GM12892 (cell line): Measurements from ENCODE around the gene SZT2.

Experiments used
- POLR2A ChIP-seq: IDR thresholded peaks from 2 replicates; pipeline ENCODE4 v1.6.1; 2011; ENCODE audit warnings: low read depth, low read length, control low read depth
- POLR2AphosphoS5 ChIP-seq: IDR thresholded peaks from 2 replicates; pipeline ENCODE4 v1.6.1; 2011; ENCODE audit warnings: low read depth, low read length, control low read depth
- TAF1 ChIP-seq: IDR thresholded peaks from 2 replicates; pipeline ENCODE4 v1.6.1; 2011; ENCODE audit warnings: low read depth, mild to moderate bottlenecking, control low read depth, low read length, borderline replicate concordance

GRCh38 chr1:43367904-43368645 is 21.6 kb upstream of the SZT2 start, which contains the start of gene ELOVL1:
- peak; percentile 88; the same call in 1 of the 2 replicates for TF ChIP-seq TAF1
- peak; percentile 86 for TF ChIP-seq POLR2AphosphoS5
- TF ChIP-seq POLR2A, result peak; percentile 91
